ENCODE results near the gene KSR2. TPM values are rescaled to one million over a fixed set of nuclear protein-coding genes. Genes with fewer than 3 reads are reported as not detected.
"Not testable (repeated sequence)": the region's sequence is repeated elsewhere in the genome, so short reads cannot be mapped to it uniquely, and the experiment has no call there.

KSR2 gene
- total RNA-seq, 1 experiment from 2014 or later = 0.30 TPM

DNA sequence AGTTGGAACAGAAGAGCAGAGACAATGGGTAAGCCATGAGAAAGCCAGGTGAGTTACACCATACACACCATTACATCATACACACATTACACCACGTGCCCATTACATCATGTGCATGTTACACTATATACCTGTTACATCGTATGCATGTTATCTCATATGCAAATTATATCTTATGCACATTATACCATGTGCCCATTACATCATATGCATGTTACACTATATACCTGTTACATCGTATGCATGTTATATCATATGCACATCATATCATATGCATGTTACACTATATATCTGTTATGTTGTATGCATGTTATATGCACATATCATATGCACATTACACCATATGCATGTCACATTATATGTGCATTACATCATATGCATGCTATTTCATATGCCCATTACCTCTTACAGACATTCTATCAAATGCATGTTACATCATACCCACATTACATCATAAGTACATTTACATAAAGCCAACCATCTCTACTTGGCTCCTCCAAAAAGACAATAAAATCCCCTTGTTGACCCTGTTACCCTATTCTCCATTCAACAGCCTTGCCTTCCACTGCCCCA is 207.2 kb downstream of the KSR2 start:
- no peak for DNase-seq (ENCODE audit: low read depth)

DNA sequence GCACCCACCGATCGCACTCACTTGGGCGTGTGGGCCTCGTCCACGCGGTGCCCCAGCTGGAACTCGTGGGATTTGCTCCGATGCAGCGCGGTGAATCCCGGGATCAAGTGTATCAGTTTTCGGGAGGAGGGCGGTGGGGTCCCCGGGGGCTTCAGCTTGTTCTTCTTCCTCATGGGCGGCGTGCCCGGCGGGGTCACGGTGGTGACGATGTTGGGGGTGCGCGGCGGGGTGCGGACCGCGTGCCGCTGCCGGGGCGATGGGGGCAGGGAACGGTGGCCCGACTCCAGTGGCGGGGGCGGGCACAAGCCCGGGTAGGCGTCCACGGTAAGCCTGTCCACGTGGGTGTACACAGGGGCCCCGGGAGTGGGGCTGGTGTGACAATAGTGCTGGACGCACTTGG is 207.8 kb downstream of the KSR2 start:
- no peak for DNase-seq (ENCODE audit: low read depth)

DNA sequence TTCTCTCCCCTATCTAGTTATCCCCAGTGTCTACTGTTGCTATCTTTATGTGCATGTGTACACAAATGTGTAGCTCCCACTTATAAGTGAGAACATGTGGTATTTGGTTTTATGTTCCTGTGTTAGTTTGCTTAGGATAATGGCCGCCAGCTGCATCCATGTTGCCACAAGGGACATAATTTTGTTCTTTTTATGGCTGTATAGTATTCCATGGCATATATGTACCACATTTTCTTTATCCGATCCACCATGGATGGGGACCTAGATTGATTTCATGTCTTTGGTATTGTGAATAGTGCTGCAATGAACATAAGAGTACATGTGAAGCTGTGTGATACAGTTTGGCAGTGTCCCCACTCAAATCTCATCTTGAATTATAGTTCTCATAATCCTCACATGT is 218.1 kb downstream of the KSR2 start:
- DNase-seq (ENCODE audit: low read depth) = no peak

DNA sequence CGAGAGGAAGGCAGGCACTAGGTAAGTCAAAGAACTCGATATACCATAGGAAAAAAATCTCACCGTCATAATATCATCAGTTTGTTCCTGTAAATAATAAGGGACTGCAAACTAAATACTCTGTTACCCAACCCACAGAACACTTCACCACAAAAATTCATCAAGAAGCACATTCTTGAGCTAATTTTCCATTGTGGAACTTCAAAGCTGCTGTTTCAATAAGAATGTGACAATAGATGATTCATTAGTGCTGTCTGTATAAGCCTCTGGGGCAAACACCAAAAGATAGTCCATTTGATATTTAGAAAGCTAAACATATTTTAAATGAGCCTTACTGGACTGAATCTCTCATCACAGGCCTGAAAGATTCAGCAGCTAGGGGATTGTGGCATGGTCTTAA is 219.4 kb downstream of the KSR2 start:
- DNase-seq (ENCODE audit: low read depth) = peak; percentile 82

DNA sequence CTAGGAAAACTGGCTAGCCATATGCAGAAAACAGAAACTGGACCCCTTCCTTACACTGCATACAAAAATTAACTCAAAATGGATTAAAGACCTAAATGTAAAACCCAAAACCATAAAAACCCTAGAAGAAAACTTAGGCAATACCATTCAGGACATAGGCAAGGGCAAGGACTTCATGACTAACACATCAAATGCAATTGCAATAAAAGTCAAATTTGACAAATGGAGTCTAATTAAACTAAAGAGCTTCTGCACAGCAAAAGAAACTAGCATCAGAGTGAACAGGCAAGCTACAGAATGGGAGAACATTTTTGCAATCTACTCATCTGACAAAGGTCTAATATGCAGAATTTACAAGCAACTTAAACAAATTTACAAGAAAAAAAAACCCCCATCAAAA is 222.4 kb downstream of the KSR2 start:
- DNase-seq (ENCODE audit: low read depth) = peak; percentile 77

DNA sequence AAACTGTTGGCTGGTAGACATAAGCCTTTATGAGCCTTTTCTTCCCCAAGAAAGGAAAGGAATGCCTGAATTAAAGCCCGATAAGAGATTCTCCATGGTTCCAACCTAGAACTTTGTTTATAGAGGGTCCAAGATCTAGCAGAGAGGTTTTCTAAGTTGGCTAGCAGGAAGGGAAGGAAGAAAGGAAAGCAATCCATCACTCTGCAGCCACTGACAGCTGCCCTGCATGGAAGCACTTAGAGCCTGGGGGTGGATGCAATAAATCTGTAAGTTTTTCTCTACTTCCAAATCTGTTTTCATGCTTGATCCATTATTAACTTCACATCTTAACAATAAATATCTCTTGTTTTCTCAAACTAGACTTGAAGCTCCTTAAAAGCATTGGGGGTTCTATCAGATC is 224.4 kb downstream of the KSR2 start:
- DNase-seq (ENCODE audit: low read depth) = peak; percentile 66

DNA sequence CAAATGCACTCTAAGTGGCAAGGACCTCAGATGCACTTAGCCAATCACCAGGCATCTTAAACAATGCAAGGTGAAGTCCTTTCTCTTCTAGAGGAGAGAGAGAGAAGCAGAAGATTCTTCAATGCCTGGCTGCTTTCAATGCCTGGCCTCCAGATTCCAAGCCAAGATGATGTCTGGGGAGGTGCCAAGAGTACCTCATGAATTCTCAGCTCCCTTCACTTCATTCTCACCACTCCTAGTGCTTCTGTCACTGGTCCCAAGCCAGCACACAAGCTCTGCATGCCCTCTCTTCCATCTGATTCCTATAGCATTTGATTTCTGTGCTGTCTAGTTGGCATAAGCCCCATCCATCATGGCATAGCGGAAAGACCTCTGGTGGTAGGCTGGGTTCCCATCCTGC is 225.0 kb downstream of the KSR2 start:
- peak; percentile 57 for DNase-seq (ENCODE audit: low read depth)

DNA sequence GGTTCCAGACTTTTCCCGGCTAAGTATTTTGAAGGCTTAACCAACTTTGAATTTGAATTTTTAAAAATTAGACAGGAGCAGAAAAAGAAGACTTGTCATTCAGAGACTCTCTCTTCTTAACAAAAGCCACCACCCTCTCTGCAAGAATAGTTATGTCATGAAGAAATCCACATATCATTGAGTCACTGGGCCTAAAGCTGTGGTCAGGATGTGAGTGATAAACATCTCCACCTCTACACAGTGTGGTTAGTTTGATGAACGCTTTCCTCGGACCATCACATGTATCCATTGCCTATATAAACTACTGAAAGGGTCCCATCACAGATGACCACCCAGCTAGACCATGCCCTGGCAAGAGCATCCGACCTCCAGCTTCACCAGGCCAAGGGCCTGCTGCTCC is 226.1 kb downstream of the KSR2 start:
- peak; percentile 81 for DNase-seq (ENCODE audit: low read depth)

DNA sequence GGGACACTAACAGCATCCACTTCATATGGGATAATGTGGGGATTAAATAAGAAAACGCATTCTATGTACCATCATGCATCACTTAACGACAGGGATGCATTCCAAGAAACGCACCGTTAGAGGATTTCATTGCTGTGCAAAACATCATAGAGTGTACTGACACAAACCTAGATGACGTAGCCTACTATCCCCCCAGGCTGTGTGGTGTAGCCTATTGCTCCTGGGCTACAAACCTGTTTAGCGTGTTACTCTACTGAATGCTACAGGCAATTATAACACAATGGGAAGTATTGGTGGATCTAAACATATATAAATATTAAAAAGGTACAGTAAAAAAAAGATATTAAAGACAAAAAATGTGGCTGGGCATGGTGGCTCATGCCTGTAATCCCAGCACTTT is 230.6 kb downstream of the KSR2 start:
- no peak for DNase-seq (ENCODE audit: low read depth)

DNA sequence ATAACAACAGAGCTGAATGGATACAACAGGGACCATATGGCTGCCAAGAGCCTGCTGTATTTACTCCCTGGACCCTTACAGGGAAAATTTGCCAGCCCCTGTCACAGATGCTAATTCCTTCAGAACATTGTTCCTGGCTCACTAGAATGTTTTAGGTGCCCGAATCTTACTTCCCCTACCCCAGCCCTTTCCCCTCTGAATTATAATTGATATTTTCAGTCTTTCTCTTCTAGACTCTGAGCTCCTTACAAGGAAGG is 235.3 kb downstream of the KSR2 start:
- no peak for DNase-seq (ENCODE audit: low read depth)

DNA sequence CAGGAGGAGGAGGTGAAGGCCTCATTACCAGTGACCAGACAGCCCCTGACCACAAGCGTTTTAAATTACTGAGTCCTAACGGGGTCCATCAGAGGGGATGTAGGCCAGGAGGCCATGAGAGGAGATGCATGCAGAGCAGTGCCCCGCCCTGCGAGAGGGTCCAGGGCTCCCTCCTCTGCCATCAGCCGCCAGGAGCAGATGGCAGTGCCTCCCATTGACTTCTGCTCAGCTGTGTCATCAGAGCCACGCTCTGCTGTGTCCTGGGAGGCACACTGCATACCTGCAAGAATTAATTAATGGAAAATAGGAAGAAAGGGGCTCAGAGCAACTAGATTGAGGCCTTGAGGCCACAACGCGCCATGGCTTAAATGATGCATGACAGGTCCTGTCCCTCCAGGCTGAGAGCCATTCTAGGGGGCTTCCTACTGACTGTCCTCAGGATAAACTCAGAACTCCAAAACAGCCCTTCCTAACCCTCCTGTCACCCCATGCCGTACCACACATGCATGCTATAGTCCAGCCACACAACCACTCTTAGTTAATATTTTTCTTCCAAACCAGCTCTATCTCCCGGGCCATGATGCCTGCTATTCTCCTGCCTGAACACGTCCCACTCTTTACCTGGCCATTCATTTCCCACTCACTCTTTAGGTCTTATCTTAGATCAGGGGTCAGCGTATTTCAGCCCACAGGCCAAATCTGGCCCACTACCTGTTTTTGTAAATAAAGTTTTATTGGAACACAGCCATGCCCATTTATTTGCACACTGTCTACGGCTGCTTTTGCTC is 235.8 kb downstream of the KSR2 start:
- no peak for DNase-seq (ENCODE audit: low read depth)

DNA sequence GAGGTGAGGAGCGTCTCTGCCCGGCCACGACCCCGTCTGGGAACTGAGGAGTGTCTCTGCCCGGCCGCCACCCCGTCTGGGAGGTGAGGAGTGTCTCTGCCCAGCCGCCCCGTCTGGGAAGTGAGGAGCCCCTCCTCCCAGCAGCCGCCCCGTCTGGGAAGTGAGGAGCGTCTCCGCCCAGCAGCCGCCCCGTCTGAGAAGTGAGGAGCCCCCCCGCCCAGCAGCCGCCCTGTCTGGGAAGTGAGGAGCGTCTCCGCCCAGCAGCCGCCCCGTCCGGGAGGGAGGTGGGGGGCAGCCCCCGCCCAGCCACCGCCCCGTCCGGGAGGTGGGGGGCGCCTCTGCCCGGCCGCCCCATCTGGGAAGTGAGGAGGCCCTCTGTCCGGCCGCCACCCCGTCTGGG is 237.7 kb downstream of the KSR2 start:
- DNase-seq (ENCODE audit: low read depth) = not testable (repeated sequence)

DNA sequence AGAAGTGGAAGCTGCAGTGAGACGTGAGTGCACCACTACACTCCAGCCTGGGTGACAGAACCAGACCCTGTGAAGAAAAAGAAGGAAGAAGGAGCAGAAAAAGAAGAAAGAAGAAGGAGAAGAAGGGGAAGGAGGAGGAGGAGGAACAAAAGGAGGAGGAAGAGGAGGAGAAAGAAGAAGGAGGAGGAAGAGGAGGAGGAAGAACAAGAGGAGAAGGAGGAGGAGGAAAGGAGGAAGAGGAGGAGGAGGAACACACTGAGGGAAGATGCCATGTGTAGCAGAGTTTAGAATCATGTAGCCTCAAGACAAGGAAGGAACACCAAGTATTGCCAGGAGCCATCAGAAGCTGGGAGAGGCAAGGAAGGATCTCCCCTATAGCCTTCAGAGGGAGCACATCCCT is 241.5 kb downstream of the KSR2 start:
- no peak for DNase-seq (ENCODE audit: low read depth)

DNA sequence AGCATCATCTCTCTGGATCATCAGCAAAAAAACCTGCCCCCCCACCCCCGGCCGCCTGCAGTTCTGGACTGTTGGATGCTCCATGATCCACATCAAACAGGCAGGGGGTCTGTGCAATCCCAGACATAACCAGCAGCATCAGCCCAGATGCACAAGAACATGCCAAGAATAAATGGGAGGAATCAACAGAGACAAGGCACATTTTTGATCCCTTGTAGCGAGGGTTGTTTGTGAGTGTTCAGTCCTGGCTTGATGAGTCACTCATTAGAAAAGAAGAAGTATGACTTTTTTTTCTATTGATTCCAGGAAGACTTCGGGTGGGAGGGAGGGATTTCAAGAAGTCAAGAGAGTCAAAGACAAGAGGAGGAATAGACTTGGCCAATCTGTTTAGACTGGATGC is 244.2 kb downstream of the KSR2 start:
- DNase-seq (ENCODE audit: low read depth) = peak; percentile 36

DNA sequence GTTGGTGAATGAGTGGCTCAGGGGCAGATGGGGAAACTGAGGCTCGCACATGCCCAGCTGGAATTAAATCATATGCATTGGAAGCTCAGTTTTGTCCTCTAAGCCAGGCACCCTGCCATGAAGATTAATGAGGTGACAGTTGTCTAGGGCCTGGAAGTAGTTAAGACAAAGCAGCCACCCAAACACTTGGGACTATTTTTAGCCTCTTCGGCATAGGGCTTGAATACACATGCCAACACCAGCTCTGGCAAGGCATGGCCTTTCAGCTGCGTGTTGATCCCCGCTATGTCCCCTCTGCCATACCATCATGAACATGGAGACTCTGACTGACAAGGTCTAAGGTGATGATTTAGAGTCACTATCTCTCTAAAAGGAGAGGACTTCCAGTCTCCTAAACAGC is 250.2 kb downstream of the KSR2 start:
- DNase-seq (ENCODE audit: low read depth) = no peak

DNA sequence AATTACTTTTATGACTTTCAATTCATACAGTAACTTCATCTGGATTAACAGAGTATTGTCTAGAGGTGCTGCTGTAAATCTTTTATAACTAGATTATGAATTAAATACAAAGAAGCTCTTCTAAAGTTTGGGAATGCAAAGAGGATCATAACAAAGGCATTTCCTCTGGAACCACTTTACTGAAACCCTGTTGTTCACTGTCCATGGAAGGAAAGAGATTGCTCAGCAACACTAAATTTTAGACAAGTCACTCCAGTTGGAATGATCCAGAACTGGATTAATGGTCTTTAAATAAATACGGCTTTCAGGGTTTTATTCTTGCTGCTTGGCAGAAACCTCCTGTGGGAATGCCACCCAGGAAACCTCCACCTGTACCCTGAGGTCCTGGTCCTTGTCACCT is 250.6 kb downstream of the KSR2 start:
- no peak for DNase-seq (ENCODE audit: low read depth)

DNA sequence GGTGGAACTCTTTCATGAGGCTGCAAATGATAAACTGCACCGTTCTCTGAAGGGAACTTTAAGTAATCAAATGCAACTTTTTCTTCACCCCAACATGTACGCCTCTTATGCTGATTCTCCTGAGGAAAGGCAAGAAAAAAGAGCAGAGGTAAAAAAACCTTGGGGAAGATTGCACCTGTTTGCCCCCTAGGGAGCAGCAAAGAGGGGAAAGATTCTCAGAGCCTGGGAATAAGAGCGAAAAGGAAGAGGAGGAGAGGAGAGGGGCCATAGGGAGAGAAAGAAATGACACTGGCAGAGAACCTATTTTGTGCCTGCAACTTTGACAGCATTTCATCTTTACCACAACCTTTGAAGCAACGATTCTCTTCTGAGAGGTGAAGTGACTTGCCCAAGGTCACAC is 254.6 kb downstream of the KSR2 start:
- no peak for DNase-seq (ENCODE audit: low read depth)

DNA sequence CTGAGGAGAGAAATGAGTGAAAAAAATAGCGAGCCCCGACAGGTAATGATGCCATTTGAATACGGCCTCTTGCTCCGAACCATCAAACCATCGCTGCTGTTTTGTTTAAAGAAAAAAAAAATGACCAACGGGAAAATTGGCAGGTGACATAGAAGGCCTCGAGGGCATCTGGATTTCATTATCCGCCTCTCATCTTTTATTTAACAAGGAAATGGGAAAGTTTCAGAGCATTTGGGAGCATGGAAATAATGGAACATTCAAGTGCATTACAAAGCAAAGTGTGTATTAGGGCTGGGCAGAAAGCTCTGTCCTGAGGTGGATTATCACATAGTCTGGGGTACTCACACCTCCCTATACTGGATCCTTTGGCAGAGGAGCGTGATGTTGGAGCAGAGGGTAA is 258.7 kb downstream of the KSR2 start:
- no peak for DNase-seq (ENCODE audit: low read depth)

DNA sequence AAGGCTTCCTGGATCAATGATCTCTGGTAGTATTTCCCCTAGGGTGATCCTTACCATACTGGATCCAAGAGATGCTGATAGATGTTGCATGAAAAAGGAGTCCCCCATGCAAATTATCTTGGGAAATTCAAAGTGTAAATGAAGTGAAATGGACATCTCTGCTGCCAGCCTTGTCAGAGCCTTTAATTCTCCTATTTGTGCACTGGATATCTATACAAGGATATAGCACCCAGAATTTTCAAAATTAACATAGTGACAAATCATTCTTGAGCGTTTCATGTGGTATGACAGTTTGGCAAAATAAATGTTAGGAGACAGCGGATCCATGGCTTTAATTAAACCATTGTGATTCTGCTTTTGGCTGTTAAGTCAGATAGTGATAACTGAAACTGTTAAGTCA is 260.9 kb downstream of the KSR2 start:
- DNase-seq (ENCODE audit: low read depth) = no peak

DNA sequence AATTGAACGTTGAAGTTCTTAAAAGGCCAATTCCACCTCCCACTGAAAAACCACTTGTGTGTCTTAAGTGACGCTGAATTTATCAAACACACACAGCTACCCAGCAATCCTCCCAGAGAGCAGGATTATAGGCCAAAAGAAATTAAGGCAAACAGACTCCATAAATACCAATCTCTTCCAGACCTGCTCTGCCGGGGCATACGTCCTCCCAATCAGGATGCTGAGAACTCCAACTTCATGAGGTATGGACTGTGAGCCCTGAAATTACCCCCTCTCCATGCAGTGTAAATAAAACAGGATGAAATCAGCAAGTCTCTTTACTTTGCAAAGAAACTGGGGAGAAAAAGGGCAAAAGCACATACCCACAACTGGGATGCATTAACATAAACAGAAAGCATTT is 265.2 kb downstream of the KSR2 start:
- DNase-seq (ENCODE audit: low read depth) = no peak

DNA sequence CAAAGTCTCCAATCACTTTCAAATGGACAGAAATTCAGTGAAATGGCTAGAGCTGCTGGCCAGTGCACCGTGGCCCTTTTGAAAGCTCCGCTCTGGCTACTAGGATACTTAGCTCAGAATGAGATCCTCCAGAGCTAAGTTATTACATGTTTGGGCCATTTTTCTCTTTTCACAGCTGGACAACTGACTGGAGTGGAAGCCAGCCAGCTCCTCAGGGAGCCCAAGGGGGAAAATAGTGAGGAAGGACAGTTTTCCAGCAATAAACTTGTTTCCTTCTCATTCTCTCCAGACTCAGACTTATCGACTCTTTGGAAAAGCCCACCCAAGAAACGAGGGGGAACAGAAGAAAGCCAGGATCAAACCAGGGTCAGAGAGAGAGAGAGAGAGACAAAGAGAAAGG is 266.0 kb downstream of the KSR2 start:
- DNase-seq (ENCODE audit: low read depth) = no peak

DNA sequence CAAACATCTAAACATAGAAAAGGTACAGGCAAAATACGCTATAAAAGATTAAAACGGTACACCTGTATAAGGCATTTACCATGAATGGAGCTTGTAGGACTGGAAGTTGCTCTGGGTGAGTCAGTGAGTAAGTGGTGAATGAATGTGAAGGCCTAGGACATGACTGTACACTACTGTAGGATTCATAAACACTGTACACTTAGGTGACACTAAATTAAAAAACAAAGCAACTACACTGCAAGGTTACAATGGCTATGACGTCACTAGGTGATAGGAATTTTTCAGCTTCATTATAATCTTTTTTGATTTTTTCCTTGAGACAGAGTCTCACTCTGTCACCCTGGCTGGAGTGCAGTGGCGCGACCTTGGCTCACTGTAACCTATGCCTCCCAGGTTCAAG is 269.2 kb downstream of the KSR2 start:
- peak; percentile 79 for DNase-seq (ENCODE audit: low read depth)

DNA sequence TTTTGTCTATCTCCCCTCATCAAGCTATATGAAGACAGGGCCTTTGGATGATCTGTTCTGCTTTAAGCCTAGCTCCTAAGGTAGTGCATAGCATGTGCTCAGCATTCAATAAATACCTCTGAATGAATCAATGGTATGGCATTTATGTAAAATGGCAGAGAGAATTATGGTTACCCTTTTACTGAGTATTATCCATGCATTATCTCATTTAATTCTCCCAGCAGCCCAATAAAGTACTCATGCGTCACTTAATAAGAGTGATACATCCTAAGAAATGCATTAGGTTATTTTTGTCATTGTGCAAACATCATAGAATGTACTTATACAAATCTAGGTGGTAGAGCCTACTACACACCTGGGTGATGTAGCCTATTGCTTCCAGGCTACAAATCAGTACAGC is 269.7 kb downstream of the KSR2 start:
- DNase-seq (ENCODE audit: low read depth) = peak; percentile 21

DNA sequence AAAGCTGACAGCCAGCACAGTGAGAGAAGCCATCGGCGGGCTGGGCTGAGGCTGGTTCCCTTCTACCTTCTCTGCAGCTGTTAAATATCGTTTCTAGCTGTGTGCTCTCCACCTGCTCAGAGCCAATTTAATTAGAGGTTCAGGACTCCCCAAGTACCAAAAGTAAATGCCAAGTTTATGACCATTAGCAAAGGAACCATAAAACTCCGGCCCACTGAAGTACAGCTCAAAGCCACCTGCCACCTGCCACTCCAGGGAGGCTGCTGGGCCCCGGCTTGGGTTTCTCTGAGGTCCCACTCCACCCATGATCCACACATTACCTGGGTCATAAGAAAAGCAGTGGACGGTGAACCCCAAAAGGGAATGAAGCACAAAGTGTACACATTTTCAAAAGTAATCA is 272.8 kb downstream of the KSR2 start:
- DNase-seq (ENCODE audit: low read depth) = no peak

Data from M059J (cell line).